Parathyroid adenoma (tissue), 2 donors: Measurements from ENCODE around the gene LAP3.
"Not testable (repeated sequence)": the region's sequence is repeated elsewhere in the genome, so short reads cannot be mapped to it uniquely, and the experiment has no call there.

Experiments
- H2AFZ ChIP-seq: fragments of 300-600 bp; sonication (generic); one replicate; pipeline ENCODE4 v1.7.0; 2017; ENCODE audit warnings: antibody characterized with exemption, mild to moderate bottlenecking
- H3K27ac ChIP-seq: fragments of 300-600 bp; sonication (generic); one replicate; pipeline ENCODE4 v1.7.0; 2017
- H3K27me3 ChIP-seq: fragments of 300-600 bp; sonication (generic); one replicate; pipeline ENCODE4 v1.7.0; 2017; ENCODE audit warnings: low read length; ENCODE audit not compliant: control insufficient read depth, insufficient read depth
- H3K36me3 ChIP-seq: fragments of 300-600 bp; sonication (generic); one replicate; pipeline ENCODE4 v1.7.0; 2017; ENCODE audit warnings: low read length; ENCODE audit not compliant: control insufficient read depth, insufficient read depth
- H3K4me1 ChIP-seq: fragments of 300-600 bp; sonication (generic); one replicate; pipeline ENCODE4 v1.7.0; 2017; ENCODE audit warnings: control low read depth
- H3K4me2 ChIP-seq: fragments of 300-600 bp; sonication (generic); one replicate; pipeline ENCODE4 v1.7.0; 2017; ENCODE audit warnings: low read length
- H3K4me3 ChIP-seq: fragments of 300-600 bp; sonication (generic); one replicate; pipeline ENCODE4 v1.7.0; 2017; ENCODE audit warnings: low read depth, low read length
- H3K79me2 ChIP-seq: fragments of 300-600 bp; sonication (generic); one replicate; pipeline ENCODE4 v1.7.0; 2017; ENCODE audit warnings: control low read depth
- H3K9ac ChIP-seq: fragments of 300-600 bp; sonication (generic); one replicate; pipeline ENCODE4 v1.7.0; 2017; ENCODE audit warnings: mild to moderate bottlenecking
- H3K9me3 ChIP-seq: fragments of 300-600 bp; sonication (generic); one replicate; pipeline ENCODE4 v1.7.0; 2017; ENCODE audit warnings: low read length; ENCODE audit not compliant: control insufficient read depth
- CTCF ChIP-seq: fragments of 300-600 bp; sonication (generic); IDR thresholded peaks from one replicate; pipeline ENCODE4 v1.7.0; 2017; ENCODE audit warnings: antibody characterized with exemption, mild to moderate bottlenecking
- donor health status: primary hyperparathyroidism.

Gene LAP3

GRCh38 chr4:17535242-17535641 is 41.8 kb upstream of the LAP3 start:
- Histone ChIP-seq H3K27ac (no peak overlapping the region), H3K9me3 (no peaks in the 10 kb centered on the region), H3K4me3 (no peak overlapping the region), H2AFZ (no peak overlapping the region), H3K79me2 (no peaks in the 10 kb centered on the region), H3K9ac (no peak overlapping the region), H3K36me3 (no peaks in the 10 kb centered on the region), H3K4me2 (no peak overlapping the region), H3K4me1 (no peaks in the 10 kb centered on the region), H3K27me3 (no peaks in the 10 kb centered on the region)
- no peak for TF ChIP-seq CTCF

- Histone ChIP-seq H3K9me3 (no peaks in the 10 kb centered on the region), H3K4me1 (no peaks in the 10 kb centered on the region), H3K4me3 (no peak overlapping the region), H3K9ac (no peak overlapping the region), H3K79me2 (no peaks in the 10 kb centered on the region), H3K27ac (no peak overlapping the region), H3K4me2 (no peak overlapping the region), H3K36me3 (no peaks in the 10 kb centered on the region), H3K27me3 (no peaks in the 10 kb centered on the region), H2AFZ (no peak overlapping the region)
- TF ChIP-seq CTCF, result no peak
Observed at GRCh38 chr4:17535906-17536305, 41.1 kb upstream of the LAP3 start.

- not testable (repeated sequence) for H3K4me3 ChIP-seq, H3K79me2 ChIP-seq, H3K27ac ChIP-seq, H3K9me3 ChIP-seq, H3K27me3 ChIP-seq, H3K4me2 ChIP-seq, H3K4me1 ChIP-seq, H3K9ac ChIP-seq, H2AFZ ChIP-seq, H3K36me3 ChIP-seq
Observed at GRCh38 chr4:17537060-17537459, 39.9 kb upstream of the LAP3 start.

GRCh38 chr4:17544205-17544604 is 32.8 kb upstream of the LAP3 start:
- no peak overlapping the region for H3K27ac ChIP-seq

GRCh38 chr4:17544831-17545234 is 32.2 kb upstream of the LAP3 start:
- H2AFZ ChIP-seq, result no peak overlapping the region
- no peak overlapping the region for H3K27ac ChIP-seq
- TF ChIP-seq CTCF, result no peak
- H3K36me3 ChIP-seq, result no peaks in the 10 kb centered on the region
- no peaks in the 10 kb centered on the region for H3K9me3 ChIP-seq
- H3K27me3 ChIP-seq, result no peaks in the 10 kb centered on the region
- H3K4me1 ChIP-seq, result no peaks in the 10 kb centered on the region
- H3K4me3 ChIP-seq, result no peak overlapping the region
- H3K79me2 ChIP-seq, result no peaks in the 10 kb centered on the region
- H3K4me2 ChIP-seq, result no peak overlapping the region
- no peak overlapping the region for H3K9ac ChIP-seq

More at GRCh38 chr4:17544205-17544604, 32.8 kb upstream of the LAP3 start:
- no peaks in the 10 kb centered on the region for H3K27me3 ChIP-seq
- no peaks in the 10 kb centered on the region for H3K79me2 ChIP-seq
- no peak overlapping the region for H2AFZ ChIP-seq
- no peak overlapping the region for H3K4me2 ChIP-seq
- H3K4me1 ChIP-seq, result no peaks in the 10 kb centered on the region
- no peak overlapping the region for H3K4me3 ChIP-seq
- H3K36me3 ChIP-seq, result no peaks in the 10 kb centered on the region
- TF ChIP-seq CTCF, result no peak
- no peak overlapping the region for H3K9ac ChIP-seq
- no peaks in the 10 kb centered on the region for H3K9me3 ChIP-seq
